ENCODE measurements around the gene STIM2.

Gene STIM2

DNA sequence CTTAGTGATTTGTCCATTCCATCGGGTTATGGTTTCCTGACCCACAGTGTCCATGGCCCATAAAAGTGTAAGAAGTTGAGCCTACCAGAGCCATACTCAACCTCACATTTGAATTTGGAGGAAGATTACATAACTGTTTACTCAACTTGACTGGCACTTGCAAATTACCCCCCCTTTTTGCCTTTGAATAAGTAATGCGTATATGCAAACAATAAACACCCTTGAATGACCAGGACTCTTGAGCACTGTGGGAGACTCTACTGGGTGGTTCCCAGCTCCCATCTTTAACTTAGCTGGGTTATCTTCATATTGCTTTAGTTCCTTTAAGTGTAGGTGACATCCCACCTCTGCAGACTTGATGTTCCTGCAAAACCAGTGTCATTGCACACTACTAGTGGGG lies 30.6 kb upstream of the STIM2 start:
- 100% methylated on average over 1 of the region's 2 CpGs for WGBS (ENCODE audit: insufficient coverage)
- CTCF ChIA-PET = interaction anchor here (0.5 to 1.6 kb wide), 3 partner anchors 13 to 57 kb away, joined by 3 to 5 read pairs (median 3); no protein-coding TSS in a partner anchor
- Histone ChIP-seq H3K9me3 (ENCODE audit: control extremely low read depth in 1 of 5, control insufficient read depth in 4 of 5, insufficient read depth in 2 of 5, low read depth in 1 of 5, low read length in 4 of 5) (peaks cover 0 to 9% (median 5%) of the 10 kb centered on the region in 5 experiments), H3K27me3 (replicated peaks in 2 of 5; ENCODE audit: control insufficient read depth in 4 of 5, insufficient read depth in 5 of 5, low read length in 4 of 5) (peaks cover 5 to 53% (median 13%) of the 10 kb centered on the region in 5 experiments), H3K36me3 (ENCODE audit: control insufficient read depth in 4 of 4, insufficient read depth in 4 of 4, low read length in 3 of 4) (no peaks in the 10 kb centered on the region), H3K27ac (ENCODE audit: insufficient read depth in 1 of 2, low read depth in 1 of 2, low read length in 2 of 2, poor library complexity in 1 of 2, severe bottlenecking in 2 of 2) (no peak overlapping the region), H3K4me1 (ENCODE audit: control extremely low read depth in 1 of 4, control insufficient read depth in 4 of 4, insufficient read depth in 4 of 4, low read length in 3 of 4) (peaks cover 0 to 2% (median 0%) of the 10 kb centered on the region in 4 experiments), H3K4me3 (ENCODE audit: control insufficient read depth in 1 of 7, extremely low read depth in 1 of 7, insufficient read depth in 4 of 7, low read depth in 2 of 7, low read length in 6 of 7) (no peak overlapping the region)
- POLR2A ChIA-PET = no interaction called here
- DNase-seq = no peak

DNA sequence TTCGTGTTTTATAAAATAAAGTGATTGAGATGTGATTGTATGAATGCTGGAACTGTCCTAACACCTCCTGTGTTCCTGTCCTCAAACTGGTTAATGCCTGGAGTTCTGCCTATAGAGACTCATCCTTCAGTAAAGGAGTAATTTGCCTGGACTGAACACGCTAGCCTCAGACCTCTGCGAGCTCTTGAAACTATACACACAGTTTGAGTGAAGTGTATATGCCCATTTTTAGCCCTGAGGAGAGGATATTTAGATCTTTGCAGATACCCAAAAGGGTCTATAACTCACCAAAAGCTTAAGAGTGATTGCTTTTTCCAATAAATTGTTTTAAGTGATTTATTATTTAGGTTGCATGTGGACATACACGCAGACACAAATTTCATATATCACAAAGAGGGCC lies 29.9 kb upstream of the STIM2 start:
- H3K4me3 ChIP-seq (ENCODE audit: control insufficient read depth in 1 of 7, extremely low read depth in 1 of 7, insufficient read depth in 4 of 7, low read depth in 2 of 7, low read length in 6 of 7) = no peak overlapping the region
- CTCF ChIA-PET = interaction anchor here (0.5 to 1.2 kb wide), 2 partner anchors 15 to 19 kb away, joined by 3 read pairs; no protein-coding TSS in a partner anchor
- peaks cover 0 to 13% (median 5%) of the 10 kb centered on the region in 5 experiments for H3K9me3 ChIP-seq (ENCODE audit: control extremely low read depth in 1 of 5, control insufficient read depth in 4 of 5, insufficient read depth in 2 of 5, low read depth in 1 of 5, low read length in 4 of 5)
- POLR2A ChIA-PET = no interaction called here
- peaks cover 0 to 2% (median 0%) of the 10 kb centered on the region in 4 experiments for H3K4me1 ChIP-seq (ENCODE audit: control extremely low read depth in 1 of 4, control insufficient read depth in 4 of 4, insufficient read depth in 4 of 4, low read length in 3 of 4)
- no peak for DNase-seq
- H3K27ac ChIP-seq (ENCODE audit: insufficient read depth in 1 of 2, low read depth in 1 of 2, low read length in 2 of 2, poor library complexity in 1 of 2, severe bottlenecking in 2 of 2) = no peak overlapping the region
- 94% methylated on average over 2 of the region's 4 CpGs for WGBS (ENCODE audit: insufficient coverage)
- peaks cover 5 to 48% (median 10%) of the 10 kb centered on the region in 5 experiments for H3K27me3 ChIP-seq (replicated peaks in 2 of 5; ENCODE audit: control insufficient read depth in 4 of 5, insufficient read depth in 5 of 5, low read length in 4 of 5)
- H3K36me3 ChIP-seq (ENCODE audit: control insufficient read depth in 4 of 4, insufficient read depth in 4 of 4, low read length in 3 of 4) = no peaks in the 10 kb centered on the region

DNA sequence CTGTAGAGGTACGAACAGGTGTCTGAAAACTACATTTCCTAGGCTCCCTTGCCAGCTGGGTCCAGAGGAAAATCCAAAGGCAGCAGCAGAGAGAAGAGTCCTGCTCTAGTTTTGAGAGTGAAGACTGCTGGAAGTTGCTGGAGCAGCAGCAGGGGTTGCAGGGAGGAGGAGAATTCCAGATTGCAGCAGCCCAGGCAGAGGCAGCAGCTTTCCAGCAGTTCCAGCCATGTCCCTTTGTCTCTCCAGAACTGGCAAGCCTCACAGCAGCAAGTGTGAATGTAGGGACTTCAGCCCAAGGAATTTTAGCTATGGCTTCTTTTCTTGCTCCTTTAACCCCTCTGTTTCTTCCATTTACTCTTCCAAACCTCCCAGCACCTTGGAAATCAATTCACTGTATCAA lies 24.1 kb upstream of the STIM2 start:
- WGBS (ENCODE audit: insufficient coverage) = no CpG with 5 or more reads among the region's 1 CpG
- Histone ChIP-seq H3K27me3 (replicated peaks in 2 of 5; ENCODE audit: control insufficient read depth in 4 of 5, insufficient read depth in 5 of 5, low read length in 4 of 5) (peaks cover 0 to 4% (median 2%) of the 10 kb centered on the region in 5 experiments), H3K27ac (ENCODE audit: insufficient read depth in 1 of 2, low read depth in 1 of 2, low read length in 2 of 2, poor library complexity in 1 of 2, severe bottlenecking in 2 of 2) (no peak overlapping the region), H3K36me3 (ENCODE audit: control insufficient read depth in 4 of 4, insufficient read depth in 4 of 4, low read length in 3 of 4) (no peaks in the 10 kb centered on the region), H3K4me1 (ENCODE audit: control extremely low read depth in 1 of 4, control insufficient read depth in 4 of 4, insufficient read depth in 4 of 4, low read length in 3 of 4) (peaks cover 0 to 5% (median 2%) of the 10 kb centered on the region in 4 experiments), H3K9me3 (ENCODE audit: control extremely low read depth in 1 of 5, control insufficient read depth in 4 of 5, insufficient read depth in 2 of 5, low read depth in 1 of 5, low read length in 4 of 5) (peaks cover 0 to 23% (median 10%) of the 10 kb centered on the region in 5 experiments), H3K4me3 (ENCODE audit: control insufficient read depth in 1 of 7, extremely low read depth in 1 of 7, insufficient read depth in 4 of 7, low read depth in 2 of 7, low read length in 6 of 7) (no peak overlapping the region)
- ChIA-PET CTCF (interaction anchor here (2.8 kb wide), 1 partner anchor 8 kb away, joined by 9 read pairs; no protein-coding TSS in a partner anchor), POLR2A (no interaction called here)
- no peak for DNase-seq

GRCh38 chr4:26837993-26838842 lies 22.4 kb upstream of the STIM2 start:
- H3K27me3 ChIP-seq (replicated peaks in 2 of 5; ENCODE audit: control insufficient read depth in 4 of 5, insufficient read depth in 5 of 5, low read length in 4 of 5) = peaks cover 0 to 4% (median 2%) of the 10 kb centered on the region in 5 experiments
- peak in 2 of 3 donors; percentile 39 to 61 for DNase-seq
- 50% methylated on average over 7 of the region's 8 CpGs for WGBS (ENCODE audit: insufficient coverage)
- H3K9me3 ChIP-seq (ENCODE audit: control extremely low read depth in 1 of 5, control insufficient read depth in 4 of 5, insufficient read depth in 2 of 5, low read depth in 1 of 5, low read length in 4 of 5) = peaks cover 0 to 23% (median 10%) of the 10 kb centered on the region in 5 experiments
- peaks cover 0 to 11% (median 5%) of the 10 kb centered on the region in 4 experiments for H3K4me1 ChIP-seq (ENCODE audit: control extremely low read depth in 1 of 4, control insufficient read depth in 4 of 4, insufficient read depth in 4 of 4, low read length in 3 of 4)
- no peak overlapping the region for H3K27ac ChIP-seq (ENCODE audit: insufficient read depth in 1 of 2, low read depth in 1 of 2, low read length in 2 of 2, poor library complexity in 1 of 2, severe bottlenecking in 2 of 2)
- no peaks in the 10 kb centered on the region for H3K36me3 ChIP-seq (ENCODE audit: control insufficient read depth in 4 of 4, insufficient read depth in 4 of 4, low read length in 3 of 4)
- ChIA-PET CTCF (interaction anchor here (1.6 to 2.8 kb wide), 2 partner anchors 10 to 13 kb away, joined by 5 to 9 read pairs; no protein-coding TSS in a partner anchor), POLR2A (no interaction called here)
- no peak overlapping the region for H3K4me3 ChIP-seq (ENCODE audit: control insufficient read depth in 1 of 7, extremely low read depth in 1 of 7, insufficient read depth in 4 of 7, low read depth in 2 of 7, low read length in 6 of 7)

DNA sequence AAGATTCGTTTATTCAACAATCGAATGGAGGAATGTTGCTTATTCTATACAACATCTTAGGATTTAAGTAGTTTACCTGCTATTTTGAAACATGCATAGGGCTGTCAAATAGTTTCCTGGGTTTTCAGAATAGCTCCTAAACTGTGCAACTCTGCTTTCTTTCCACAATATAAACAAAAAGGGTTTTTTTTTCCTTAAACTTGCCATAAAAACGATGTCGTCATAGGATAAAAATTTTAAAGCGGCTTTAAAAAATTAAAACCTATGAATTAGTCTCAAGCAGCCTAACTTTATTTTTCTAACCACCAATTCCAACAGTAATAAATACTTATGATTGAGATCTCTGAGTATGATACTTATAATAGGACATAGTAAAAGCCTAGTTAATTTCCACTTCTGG lies 21.6 kb upstream of the STIM2 start:
- H3K27ac ChIP-seq (ENCODE audit: insufficient read depth in 1 of 2, low read depth in 1 of 2, low read length in 2 of 2, poor library complexity in 1 of 2, severe bottlenecking in 2 of 2) = no peak overlapping the region
- POLR2A ChIA-PET = no interaction called here
- no peak for DNase-seq
- WGBS (ENCODE audit: insufficient coverage) = 100% methylated on average over 2 of the region's 5 CpGs
- H3K4me1 ChIP-seq (ENCODE audit: control extremely low read depth in 1 of 4, control insufficient read depth in 4 of 4, insufficient read depth in 4 of 4, low read length in 3 of 4) = peaks cover 0 to 14% (median 6%) of the 10 kb centered on the region in 4 experiments
- H3K27me3 ChIP-seq (replicated peaks in 2 of 5; ENCODE audit: control insufficient read depth in 4 of 5, insufficient read depth in 5 of 5, low read length in 4 of 5) = peaks cover 0 to 4% (median 2%) of the 10 kb centered on the region in 5 experiments
- peaks cover 0 to 23% (median 8%) of the 10 kb centered on the region in 5 experiments for H3K9me3 ChIP-seq (ENCODE audit: control extremely low read depth in 1 of 5, control insufficient read depth in 4 of 5, insufficient read depth in 2 of 5, low read depth in 1 of 5, low read length in 4 of 5)
- CTCF ChIA-PET = no interaction called here
- no peak overlapping the region for H3K4me3 ChIP-seq (ENCODE audit: control insufficient read depth in 1 of 7, extremely low read depth in 1 of 7, insufficient read depth in 4 of 7, low read depth in 2 of 7, low read length in 6 of 7)
- no peaks in the 10 kb centered on the region for H3K36me3 ChIP-seq (ENCODE audit: control insufficient read depth in 4 of 4, insufficient read depth in 4 of 4, low read length in 3 of 4)

- no peak for DNase-seq
- Histone ChIP-seq H3K4me3 (ENCODE audit: control insufficient read depth in 1 of 7, extremely low read depth in 1 of 7, insufficient read depth in 4 of 7, low read depth in 2 of 7, low read length in 6 of 7) (no peak overlapping the region), H3K4me1 (ENCODE audit: control extremely low read depth in 1 of 4, control insufficient read depth in 4 of 4, insufficient read depth in 4 of 4, low read length in 3 of 4) (peaks cover 0 to 14% (median 6%) of the 10 kb centered on the region in 4 experiments), H3K27ac (ENCODE audit: insufficient read depth in 1 of 2, low read depth in 1 of 2, low read length in 2 of 2, poor library complexity in 1 of 2, severe bottlenecking in 2 of 2) (no peak overlapping the region), H3K27me3 (replicated peaks in 2 of 5; ENCODE audit: control insufficient read depth in 4 of 5, insufficient read depth in 5 of 5, low read length in 4 of 5) (peaks cover 0 to 4% (median 2%) of the 10 kb centered on the region in 5 experiments), H3K9me3 (ENCODE audit: control extremely low read depth in 1 of 5, control insufficient read depth in 4 of 5, insufficient read depth in 2 of 5, low read depth in 1 of 5, low read length in 4 of 5) (peaks cover 0 to 22% (median 8%) of the 10 kb centered on the region in 5 experiments), H3K36me3 (ENCODE audit: control insufficient read depth in 4 of 4, insufficient read depth in 4 of 4, low read length in 3 of 4) (no peaks in the 10 kb centered on the region)
- ChIA-PET POLR2A (no interaction called here), CTCF (no interaction called here)
- 98% methylated on average over 4 of the region's 5 CpGs for WGBS (ENCODE audit: insufficient coverage)
Observed at GRCh38 chr4:26839534-26839951, 21.1 kb upstream of the STIM2 start.

DNA sequence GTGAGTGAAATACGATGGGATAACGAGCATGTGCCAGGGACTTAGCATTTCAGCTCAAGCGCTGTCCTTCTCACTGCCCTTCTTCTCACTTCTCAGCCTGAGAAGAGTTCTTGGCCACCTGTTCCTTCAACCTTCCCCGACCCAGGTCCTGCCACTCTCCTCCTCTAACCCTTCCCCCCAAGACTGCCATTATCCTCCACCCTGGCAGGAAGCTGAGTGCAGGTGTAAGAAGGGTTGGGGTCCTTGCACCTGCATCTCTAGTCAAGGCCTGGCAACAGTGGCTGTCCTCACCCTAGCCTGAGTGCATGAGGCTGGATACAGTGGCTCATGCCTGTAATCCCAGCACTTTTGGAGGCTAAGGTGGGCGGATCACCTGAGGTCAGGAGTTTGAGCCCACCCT lies 19.9 kb upstream of the STIM2 start:
- 100% methylated on average over 3 of the region's 5 CpGs for WGBS (ENCODE audit: insufficient coverage)
- ChIA-PET CTCF (interaction anchor here (2.3 kb wide), 1 partner anchor 12 kb away, joined by 4 read pairs; no protein-coding TSS in a partner anchor), POLR2A (no interaction called here)
- Histone ChIP-seq H3K27ac (ENCODE audit: insufficient read depth in 1 of 2, low read depth in 1 of 2, low read length in 2 of 2, poor library complexity in 1 of 2, severe bottlenecking in 2 of 2) (no peak overlapping the region), H3K9me3 (ENCODE audit: control extremely low read depth in 1 of 5, control insufficient read depth in 4 of 5, insufficient read depth in 2 of 5, low read depth in 1 of 5, low read length in 4 of 5) (peaks cover 0 to 11% (median 5%) of the 10 kb centered on the region in 5 experiments), H3K4me1 (ENCODE audit: control extremely low read depth in 1 of 4, control insufficient read depth in 4 of 4, insufficient read depth in 4 of 4, low read length in 3 of 4) (peaks cover 0 to 14% (median 6%) of the 10 kb centered on the region in 4 experiments), H3K27me3 (replicated peaks in 2 of 5; ENCODE audit: control insufficient read depth in 4 of 5, insufficient read depth in 5 of 5, low read length in 4 of 5) (peaks cover 0 to 2% (median 2%) of the 10 kb centered on the region in 5 experiments), H3K36me3 (ENCODE audit: control insufficient read depth in 4 of 4, insufficient read depth in 4 of 4, low read length in 3 of 4) (no peaks in the 10 kb centered on the region), H3K4me3 (ENCODE audit: control insufficient read depth in 1 of 7, extremely low read depth in 1 of 7, insufficient read depth in 4 of 7, low read depth in 2 of 7, low read length in 6 of 7) (no peak overlapping the region)
- DNase-seq = no peak

All from common myeloid progenitor, CD34-positive (primary cell).